ENCODE results near the gene DCAF12. TPM values are rescaled to one million over a fixed set of nuclear protein-coding genes. Genes with fewer than 3 reads are reported as not detected.
A peak's percentile ranks its signal among the peaks of the same experiment; 100 is the strongest.

The DCAF12 gene
- total RNA-seq, 2 donors from 2014 or later: 35.0 to 37.0 TPM

- H3K27ac Mint-ChIP-seq: peak overlapping the region; percentile 1
- Histone ChIP-seq H3K9me3 (ENCODE audit: control insufficient read depth, low read length) (no peaks in the 10 kb centered on the region), H3K27me3 (ENCODE audit: control insufficient read depth, insufficient read depth, low read length, poor library complexity, severe bottlenecking) (no peaks in the 10 kb centered on the region), H3K27ac (ENCODE audit: low read depth, low read length) (peak overlapping the region; percentile 19), H3K4me1 (ENCODE audit: control insufficient read depth, insufficient read depth, low read length) (peaks cover 3% of the 10 kb centered on the region), H3K4me3 (ENCODE audit: low read length) (no peak overlapping the region), H3K9ac (ENCODE audit: extremely low read depth, low read length, poor library complexity, severe bottlenecking) (no peak overlapping the region), H3K36me3 (ENCODE audit: control insufficient read depth, insufficient read depth, low read length) (peaks cover 40% of the 10 kb centered on the region)
- H3K36me3 Mint-ChIP-seq (ENCODE audit: low read depth): peaks cover 36% of the 10 kb centered on the region
- no peaks in the 10 kb centered on the region for H3K4me1 Mint-ChIP-seq
- H3K27me3 Mint-ChIP-seq (ENCODE audit: insufficient read depth): no peaks in the 10 kb centered on the region
- WGBS, 2 experiments (ENCODE audit: insufficient coverage in 1 of 2, insufficient read length in 1 of 2): 98 to 100% methylated on average over 1 of the region's 1 CpG
- no peak overlapping the region for H3K4me3 Mint-ChIP-seq
- DNase-seq: no peak
- no peak for TF ChIP-seq CTCF (conservative IDR thresholded peaks at IDR 0.05)
- H3K9me3 Mint-ChIP-seq: no peaks in the 10 kb centered on the region
Measured at GRCh38 chr9:34084562-34084961, 41.9 kb downstream of the DCAF12 start.

GRCh38 chr9:34079181-34079580 lies 47.3 kb downstream of the DCAF12 start:
- H3K9me3 ChIP-seq (ENCODE audit: control insufficient read depth, low read length): no peaks in the 10 kb centered on the region
- no peak overlapping the region for H3K9ac ChIP-seq (ENCODE audit: extremely low read depth, low read length, poor library complexity, severe bottlenecking)
- Mint-ChIP-seq H3K27me3 (ENCODE audit: insufficient read depth) (no peaks in the 10 kb centered on the region), H3K36me3 (ENCODE audit: low read depth) (no peaks in the 10 kb centered on the region), H3K27ac (no peak overlapping the region), H3K9me3 (peaks cover 3% of the 10 kb centered on the region), H3K4me3 (no peak overlapping the region), H3K4me1 (peaks cover under 1% of the 10 kb centered on the region)
- H3K4me3 ChIP-seq (ENCODE audit: low read length): no peak overlapping the region
- H3K36me3 ChIP-seq (ENCODE audit: control insufficient read depth, insufficient read depth, low read length): no peaks in the 10 kb centered on the region
- H3K27ac ChIP-seq (ENCODE audit: low read depth, low read length): no peak overlapping the region
- TF ChIP-seq CTCF (conservative IDR thresholded peaks at IDR 0.05): no peak
- DNase-seq: peak; percentile 50
- peaks cover 2% of the 10 kb centered on the region for H3K4me1 ChIP-seq (ENCODE audit: control insufficient read depth, insufficient read depth, low read length)
- WGBS, 2 experiments (ENCODE audit: insufficient coverage in 1 of 2, insufficient read length in 1 of 2): 86 to 87% methylated on average over 2 of the region's 2 CpGs
- no peaks in the 10 kb centered on the region for H3K27me3 ChIP-seq (ENCODE audit: control insufficient read depth, insufficient read depth, low read length, poor library complexity, severe bottlenecking)

- no peaks in the 10 kb centered on the region for H3K27me3 Mint-ChIP-seq (ENCODE audit: insufficient read depth)
- WGBS, 2 experiments (ENCODE audit: insufficient coverage in 1 of 2, insufficient read length in 1 of 2): 52 to 54% methylated on average over 3 to 5 of the region's 5 CpGs
Measured at GRCh38 chr9:34072868-34073590, 53.5 kb downstream of the DCAF12 start.

More at GRCh38 chr9:34072868-34073590, 53.5 kb downstream of the DCAF12 start:
- Histone ChIP-seq H3K27me3 (ENCODE audit: control insufficient read depth, insufficient read depth, low read length, poor library complexity, severe bottlenecking) (no peaks in the 10 kb centered on the region), H3K9me3 (ENCODE audit: control insufficient read depth, low read length) (no peaks in the 10 kb centered on the region), H3K9ac (ENCODE audit: extremely low read depth, low read length, poor library complexity, severe bottlenecking) (peak overlapping the region; percentile 38), H3K4me3 (ENCODE audit: low read length) (peak overlapping the region; percentile 58), H3K36me3 (ENCODE audit: control insufficient read depth, insufficient read depth, low read length) (no peaks in the 10 kb centered on the region), H3K27ac (ENCODE audit: low read depth, low read length) (peak overlapping the region; percentile 42), H3K4me1 (ENCODE audit: control insufficient read depth, insufficient read depth, low read length) (peaks cover 19% of the 10 kb centered on the region)
- H3K4me3 Mint-ChIP-seq: peak overlapping the region; percentile 32
- no peaks in the 10 kb centered on the region for H3K36me3 Mint-ChIP-seq (ENCODE audit: low read depth)
- TF ChIP-seq CTCF (conservative IDR thresholded peaks at IDR 0.05): peak; percentile 19
- peak; percentile 74 for DNase-seq
- H3K4me1 Mint-ChIP-seq: peaks cover 27% of the 10 kb centered on the region
- peak overlapping the region; percentile 94 for H3K27ac Mint-ChIP-seq
- peaks cover 3% of the 10 kb centered on the region for H3K9me3 Mint-ChIP-seq
